GM23338 (cell line): ENCODE results near the gene MOB2.

Experiments
- CTCF ChIP-seq, 2 experiments: fragments of 200-600 bp in 1 of 2; sonication (generic) in 1 of 2; conservative IDR thresholded peaks; 2 replicates each; pipeline versions ENCODE4 v1.5.1 to v1.6.1; 2016 to 2017; ENCODE audit warnings: antibody characterized with exemption in 2 of 2, low read depth in 2 of 2, mild to moderate bottlenecking in 2 of 2, moderate library complexity in 1 of 2
- ETS1 ChIP-seq: IDR thresholded peaks from 2 replicates; pipeline ENCODE4 v1.6.1; 2016; ENCODE audit warnings: antibody characterized with exemption
- EZH2 ChIP-seq: fragments of 200-600 bp; sonication (generic); IDR thresholded peaks from one replicate; pipeline ENCODE4 v1.8.0; 2017; ENCODE audit warnings: antibody characterized with exemption, mild to moderate bottlenecking, low read depth; ENCODE audit not compliant: unreplicated experiment
- EZH2phosphoT487 ChIP-seq: fragments of 200-600 bp; sonication (generic); IDR thresholded peaks from one replicate; pipeline ENCODE4 v1.8.1; 2018; ENCODE audit warnings: antibody characterized with exemption; ENCODE audit not compliant: unreplicated experiment
- NANOG ChIP-seq: IDR thresholded peaks from 2 replicates; pipeline ENCODE4 v1.6.1; 2016; ENCODE audit warnings: antibody characterized with exemption, borderline replicate concordance
- POLR2AphosphoS5 ChIP-seq: IDR thresholded peaks from 2 replicates; pipeline ENCODE4 v1.6.1; 2016; ENCODE audit warnings: antibody characterized with exemption, low read depth
- ZNF114 ChIP-seq: fragments of 250-450 bp; sonication (Bioruptor Pico); IDR thresholded peaks from 2 replicates; pipeline ENCODE4 v1.5.0; 2020; ENCODE audit warnings: mild to moderate bottlenecking, moderate library complexity

- TF ChIP-seq CTCF (conservative IDR thresholded peaks at IDR 0.05; ENCODE audit: low read depth in 2 of 2) (no peak), EZH2 (no peak), ZNF114 (CRISPR knock-in tag) (no peak), EZH2phosphoT487 (no peak), NANOG (no peak), POLR2AphosphoS5 (no peak), ETS1 (no peak)
Observed at GRCh38 chr11:1452744-1453143, 33.8 kb downstream of the MOB2 start.
